Karpas-422 (cell line): ENCODE results near the gene MOSMO. TPM values are rescaled to one million over a fixed set of nuclear protein-coding genes. Genes with fewer than 3 reads are reported as not detected.

ENCODE experiments used
- DNase-seq: peaks from one replicate; pipeline ENCODE4 v3.0.0-alpha.2; 2015
- H2AFZ ChIP-seq: fragments of 200-600 bp; sonication (generic); 2 replicates; pipeline ENCODE4 v1.6.1; 2014; ENCODE audit warnings: antibody characterized with exemption, low read length, mixed read lengths
- H3K27ac ChIP-seq: fragments of 200-600 bp; sonication (generic); 2 replicates; pipeline ENCODE4 v1.5.1; 2014; ENCODE audit warnings: mild to moderate bottlenecking, low read length, moderate library complexity
- H3K27me3 ChIP-seq: fragments of 200-600 bp; sonication (generic); 2 replicates; pipeline ENCODE4 v1.6.1; 2014; ENCODE audit warnings: low read length, mixed read lengths
- H3K36me3 ChIP-seq: fragments of 200-600 bp; sonication (generic); 2 replicates; pipeline ENCODE4 v1.6.1; 2014; ENCODE audit warnings: low read length, mixed read lengths; ENCODE audit not compliant: insufficient read depth
- H3K4me1 ChIP-seq: fragments of 200-600 bp; sonication (generic); 2 replicates; pipeline ENCODE4 v1.6.1; 2014; ENCODE audit warnings: mild to moderate bottlenecking, low read length, mixed read lengths
- H3K4me2 ChIP-seq: fragments of 200-600 bp; sonication (generic); 2 replicates; pipeline ENCODE4 v1.6.1; 2014; ENCODE audit warnings: low read length, low read depth, mild to moderate bottlenecking; ENCODE audit not compliant: poor library complexity, severe bottlenecking
- H3K4me3 ChIP-seq: fragments of 200-600 bp; sonication (generic); 2 replicates; pipeline ENCODE4 v1.5.1; 2014; ENCODE audit warnings: mild to moderate bottlenecking, antibody characterized with exemption, low read length, mixed read lengths
- H3K79me2 ChIP-seq: fragments of 200-600 bp; sonication (generic); 2 replicates; pipeline ENCODE4 v1.6.1; 2014; ENCODE audit warnings: mild to moderate bottlenecking, low read length, mixed read lengths
- H3K9ac ChIP-seq: fragments of 200-600 bp; sonication (generic); 2 replicates; pipeline ENCODE4 v1.6.0; 2014; ENCODE audit warnings: low read length
- H3K9me2 ChIP-seq: fragments of 200-600 bp; sonication (generic), shearing (Covaris generic); replicated peaks from 2 replicates; pipeline ENCODE4 v1.6.0; 2014; ENCODE audit warnings: mild to moderate bottlenecking, low read length, moderate library complexity; ENCODE audit not compliant: insufficient read depth
- H3K9me3 ChIP-seq: fragments of 300-700, 200-600 bp; sonication (generic); 2 replicates; pipeline ENCODE4 v1.6.1; 2014; ENCODE audit warnings: low read length, mixed read lengths
- H4K20me1 ChIP-seq: fragments of 200-600 bp; sonication (generic); 2 replicates; pipeline ENCODE4 v1.6.1; 2014; ENCODE audit warnings: mild to moderate bottlenecking, antibody characterized with exemption, low read length, low read depth; ENCODE audit not compliant: insufficient read depth
- total RNA-seq: library from RNA; depleted of rRNA; stranded (reverse); fragments of >200 nt; shearing (Covaris generic); gene quantifications from 2 replicates; pipeline ENCODE4 v1.2.3, GENCODE V29; 2014; ENCODE audit warnings: low replicate concordance

The MOSMO gene
- total RNA-seq, 1 experiment from 2014 or later, result 13.9 TPM

GRCh38 chr16:21982108-21982507, 25.8 kb upstream of the MOSMO start:
- no peak overlapping the region for H2AFZ ChIP-seq
- H3K27me3 ChIP-seq, result no peaks in the 10 kb centered on the region
- DNase-seq, result no peak
- no peak overlapping the region for H3K27ac ChIP-seq
- H3K4me2 ChIP-seq, result no peak overlapping the region
- H4K20me1 ChIP-seq, result no peaks in the 10 kb centered on the region
- H3K79me2 ChIP-seq, result no peaks in the 10 kb centered on the region
- peaks cover 62% of the 10 kb centered on the region; the same call in 1 of the 2 replicates for H3K36me3 ChIP-seq
- no peaks in the 10 kb centered on the region for H3K9me3 ChIP-seq
- H3K9me2 ChIP-seq, result no peaks in the 10 kb centered on the region
- no peaks in the 10 kb centered on the region for H3K4me1 ChIP-seq
- H3K9ac ChIP-seq, result no peak overlapping the region
- no peak overlapping the region for H3K4me3 ChIP-seq

- Histone ChIP-seq H3K79me2 (no peaks in the 10 kb centered on the region), H3K9me2 (no peaks in the 10 kb centered on the region), H4K20me1 (no peaks in the 10 kb centered on the region), H2AFZ (no peak overlapping the region), H3K4me3 (no peak overlapping the region), H3K9me3 (no peaks in the 10 kb centered on the region), H3K36me3 (peaks cover 43% of the 10 kb centered on the region; the same call in 1 of the 2 replicates), H3K27me3 (no peaks in the 10 kb centered on the region), H3K4me1 (no peaks in the 10 kb centered on the region), H3K27ac (no peak overlapping the region), H3K9ac (no peak overlapping the region), H3K4me2 (no peak overlapping the region)
- DNase-seq, result no peak
These were observed 23.8 kb upstream of the MOSMO start for GRCh38 chr16:21984062-21984461.

DNA sequence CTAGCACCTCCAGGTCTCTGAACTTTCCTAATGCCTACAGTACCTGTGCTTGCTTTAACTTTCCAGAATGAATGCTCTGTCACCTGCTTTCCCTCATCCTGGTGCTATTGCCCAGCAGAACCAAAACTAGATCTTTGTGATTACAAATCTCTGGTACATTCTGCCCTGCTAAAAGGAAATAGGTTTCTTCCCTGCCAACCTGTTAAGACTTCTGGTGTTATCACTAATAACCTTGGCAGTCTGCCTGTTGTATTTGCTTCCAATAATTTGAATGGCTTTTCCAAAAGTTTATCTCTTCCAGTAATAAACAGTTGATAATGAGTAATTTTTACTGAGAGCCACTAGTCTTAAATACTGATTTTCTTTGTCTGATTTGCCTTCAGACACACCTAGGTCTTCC, 22.4 kb upstream of the MOSMO start:
- Histone ChIP-seq H3K36me3 (peaks cover 35% of the 10 kb centered on the region; the same call in 1 of the 2 replicates), H3K9me2 (no peaks in the 10 kb centered on the region), H3K4me2 (no peak overlapping the region), H3K9ac (no peak overlapping the region), H2AFZ (no peak overlapping the region), H3K27me3 (no peaks in the 10 kb centered on the region), H3K27ac (no peak overlapping the region), H3K4me3 (no peak overlapping the region), H3K4me1 (no peaks in the 10 kb centered on the region), H3K9me3 (no peaks in the 10 kb centered on the region), H4K20me1 (no peaks in the 10 kb centered on the region), H3K79me2 (no peaks in the 10 kb centered on the region)
- no peak for DNase-seq

DNA sequence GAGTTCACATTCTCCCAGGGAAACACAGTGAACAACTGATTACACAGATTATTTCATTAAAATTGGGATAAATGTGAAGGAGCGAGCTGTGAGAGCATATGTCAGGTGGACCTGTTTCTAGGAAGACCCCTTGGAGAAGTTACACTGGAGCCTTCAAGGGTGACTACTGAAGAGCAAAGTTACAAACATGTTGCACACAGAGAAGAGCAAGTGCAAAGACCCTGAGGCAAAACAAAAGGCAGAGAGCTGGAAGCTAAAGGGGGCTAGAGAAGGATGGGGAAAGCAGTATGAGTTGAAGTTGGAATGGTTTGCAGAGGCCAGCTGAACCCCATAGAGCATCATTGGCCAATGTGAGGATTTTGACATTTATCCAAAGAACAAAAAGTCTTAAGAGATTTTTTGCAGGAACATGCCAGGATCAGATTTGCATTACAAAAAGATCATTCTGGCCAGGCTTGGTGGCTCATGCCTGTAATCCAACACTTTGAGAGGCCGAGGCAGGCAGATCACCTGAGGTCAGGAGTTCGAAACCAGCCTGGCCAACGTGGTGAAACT, 21.1 kb upstream of the MOSMO start:
- H3K4me1 ChIP-seq, result no peaks in the 10 kb centered on the region
- no peak overlapping the region for H3K9ac ChIP-seq
- no peaks in the 10 kb centered on the region for H3K9me3 ChIP-seq
- H3K27me3 ChIP-seq, result no peaks in the 10 kb centered on the region
- H3K4me3 ChIP-seq, result no peak overlapping the region
- H4K20me1 ChIP-seq, result no peaks in the 10 kb centered on the region
- peaks cover 26% of the 10 kb centered on the region; the same call in 1 of the 2 replicates for H3K36me3 ChIP-seq
- H3K27ac ChIP-seq, result no peak overlapping the region
- no peaks in the 10 kb centered on the region for H3K9me2 ChIP-seq
- H3K79me2 ChIP-seq, result no peaks in the 10 kb centered on the region
- H2AFZ ChIP-seq, result no peak overlapping the region
- DNase-seq, result no peak
- H3K4me2 ChIP-seq, result no peak overlapping the region

GRCh38 chr16:21987498-21987897, 20.4 kb upstream of the MOSMO start:
- Histone ChIP-seq H3K4me2 (no peak overlapping the region), H4K20me1 (no peaks in the 10 kb centered on the region), H3K4me1 (no peaks in the 10 kb centered on the region), H3K9me2 (no peaks in the 10 kb centered on the region), H3K9me3 (no peaks in the 10 kb centered on the region), H3K36me3 (peaks cover 22% of the 10 kb centered on the region; the same call in 1 of the 2 replicates), H3K27ac (no peak overlapping the region), H3K79me2 (no peaks in the 10 kb centered on the region), H3K27me3 (no peaks in the 10 kb centered on the region), H2AFZ (no peak overlapping the region), H3K9ac (no peak overlapping the region), H3K4me3 (no peak overlapping the region)
- DNase-seq, result no peak

GRCh38 chr16:21989133-21989532, 18.8 kb upstream of the MOSMO start:
- Histone ChIP-seq H3K27ac (no peak overlapping the region), H3K9me3 (no peaks in the 10 kb centered on the region), H3K4me3 (no peak overlapping the region), H2AFZ (no peak overlapping the region), H4K20me1 (no peaks in the 10 kb centered on the region), H3K9ac (no peak overlapping the region), H3K4me1 (no peaks in the 10 kb centered on the region), H3K79me2 (no peaks in the 10 kb centered on the region), H3K4me2 (no peak overlapping the region), H3K9me2 (no peaks in the 10 kb centered on the region), H3K27me3 (no peaks in the 10 kb centered on the region), H3K36me3 (peaks cover 8% of the 10 kb centered on the region; the same call in 1 of the 2 replicates)
- DNase-seq, result no peak

DNA sequence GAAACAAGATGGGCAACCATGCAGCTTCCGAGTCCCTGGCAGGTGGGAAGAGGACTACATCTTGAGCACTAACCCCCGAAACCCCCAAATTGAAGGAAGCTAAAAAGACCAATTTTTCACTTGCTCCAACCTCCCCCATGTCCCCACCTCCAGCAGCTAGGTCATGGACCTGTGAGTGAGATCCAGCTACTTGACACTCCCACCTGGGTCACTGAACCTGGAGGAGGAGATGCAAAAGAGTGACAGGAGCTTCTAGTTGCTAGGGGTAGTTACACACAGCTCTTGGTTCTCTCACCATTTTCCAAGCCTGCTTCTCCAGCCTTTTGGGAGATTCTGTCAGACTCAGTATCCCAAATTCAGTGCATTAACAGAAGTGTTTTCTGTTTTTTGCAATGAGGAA, 18.2 kb upstream of the MOSMO start:
- Histone ChIP-seq H3K9ac (no peak overlapping the region), H3K27me3 (no peaks in the 10 kb centered on the region), H3K27ac (no peak overlapping the region), H4K20me1 (no peaks in the 10 kb centered on the region), H2AFZ (no peak overlapping the region), H3K9me2 (no peaks in the 10 kb centered on the region), H3K9me3 (no peaks in the 10 kb centered on the region), H3K36me3 (peaks cover 2% of the 10 kb centered on the region; the same call in 1 of the 2 replicates), H3K79me2 (no peaks in the 10 kb centered on the region), H3K4me3 (no peak overlapping the region), H3K4me2 (no peak overlapping the region), H3K4me1 (no peaks in the 10 kb centered on the region)
- no peak for DNase-seq

DNA sequence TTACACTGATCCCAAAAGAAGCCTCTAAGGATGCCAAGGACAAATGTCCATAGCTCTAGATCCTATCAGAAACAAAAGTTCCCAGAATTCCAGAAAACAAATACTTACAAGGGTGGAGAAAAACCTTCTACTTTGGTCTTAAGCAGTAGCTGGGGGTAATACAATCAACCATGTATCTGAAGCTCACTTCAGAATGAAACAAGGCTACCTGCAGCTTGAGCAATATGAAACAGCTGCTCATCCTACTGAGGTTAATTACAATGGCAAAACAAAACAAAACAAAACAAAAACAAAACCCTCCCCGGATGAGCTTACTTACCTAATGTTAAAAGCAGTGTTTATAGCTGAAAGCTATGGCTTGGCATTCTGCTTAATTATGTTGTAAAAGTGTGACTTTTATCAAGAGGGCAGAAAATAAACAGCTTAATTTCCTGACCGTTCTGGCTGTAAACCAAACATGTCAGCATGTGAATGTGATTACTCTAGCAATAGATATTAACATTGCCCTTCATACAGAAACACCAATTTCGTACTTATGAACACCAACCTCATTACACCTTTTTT, 17.4 kb upstream of the MOSMO start:
- Histone ChIP-seq H3K9me3 (no peaks in the 10 kb centered on the region), H3K4me1 (no peaks in the 10 kb centered on the region), H3K36me3 (no peaks in the 10 kb centered on the region), H3K27me3 (no peaks in the 10 kb centered on the region), H2AFZ (no peak overlapping the region), H4K20me1 (no peaks in the 10 kb centered on the region), H3K79me2 (no peaks in the 10 kb centered on the region), H3K4me2 (no peak overlapping the region), H3K9ac (no peak overlapping the region), H3K4me3 (no peak overlapping the region), H3K27ac (no peak overlapping the region), H3K9me2 (no peaks in the 10 kb centered on the region)
- no peak for DNase-seq
